Daoy (cell line): ENCODE measurements around the gene GAPVD1. TPM values are rescaled to one million over a fixed set of nuclear protein-coding genes. Genes with fewer than 3 reads are reported as not detected.
A peak's percentile ranks its signal among the peaks of the same experiment; 100 is the strongest.
"Not testable (repeated sequence)": the region's sequence is repeated elsewhere in the genome, so short reads cannot be mapped to it uniquely, and the experiment has no call there.

Experiments
- DNase-seq: peaks from one replicate; pipeline ENCODE4 v3.0.0-alpha.2; 2015; ENCODE audit warnings: low read depth
- total RNA-seq: library from RNA; depleted of rRNA; stranded (reverse); fragments of >200 nt; shearing (Covaris generic); gene quantifications from 2 replicates; pipeline ENCODE4 v1.2.3, GENCODE V29; 2014; rRNA removed

The GAPVD1 gene
- 33.3 and 37.1 TPM in 2 replicates for total RNA-seq

DNA sequence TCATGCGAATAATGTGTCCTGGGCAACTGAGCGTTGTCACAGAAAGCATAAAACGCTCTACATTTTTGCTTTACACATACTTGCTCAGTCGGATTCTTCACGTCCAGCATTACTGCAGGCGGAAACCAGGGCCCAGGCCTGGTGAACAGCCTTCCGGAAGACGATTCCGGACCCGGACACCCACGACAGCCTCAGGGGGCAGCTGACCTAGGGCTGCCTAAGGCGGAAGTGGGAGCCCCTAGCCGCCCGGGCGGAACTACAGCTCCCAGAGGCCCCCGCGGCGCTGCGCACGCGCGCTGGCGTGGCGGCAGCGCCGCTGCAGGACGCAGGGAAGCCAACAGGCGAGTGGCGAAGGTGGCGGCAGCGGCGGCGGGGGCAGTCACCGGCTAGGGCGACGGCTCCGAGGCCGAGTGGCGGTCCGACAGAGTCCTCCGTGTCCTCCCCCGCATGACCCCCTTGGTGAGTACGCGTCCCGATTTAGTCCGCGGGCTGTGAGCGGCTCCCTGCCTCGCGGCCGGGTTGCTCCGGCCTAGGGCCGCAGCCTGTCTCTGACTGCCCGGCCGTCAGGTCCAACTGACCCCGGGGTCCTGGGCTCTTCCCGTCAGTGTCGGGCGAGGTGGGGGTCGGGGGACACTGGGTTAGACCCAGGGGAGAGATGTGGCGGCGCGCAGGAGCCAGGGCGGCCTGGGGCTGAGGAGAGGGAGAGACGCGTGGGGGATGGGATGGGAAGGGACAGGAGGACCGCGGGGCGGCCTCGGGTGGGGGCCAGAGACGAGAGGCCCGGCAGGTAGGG lies at the start of gene GAPVD1:
Gene GAPVD1 (plus strand): TSS at position 326 of the 793 bp plus-strand sequence. CDS start 37,096 bp downstream, outside the sequence.
- peak; percentile 96 for DNase-seq

DNA sequence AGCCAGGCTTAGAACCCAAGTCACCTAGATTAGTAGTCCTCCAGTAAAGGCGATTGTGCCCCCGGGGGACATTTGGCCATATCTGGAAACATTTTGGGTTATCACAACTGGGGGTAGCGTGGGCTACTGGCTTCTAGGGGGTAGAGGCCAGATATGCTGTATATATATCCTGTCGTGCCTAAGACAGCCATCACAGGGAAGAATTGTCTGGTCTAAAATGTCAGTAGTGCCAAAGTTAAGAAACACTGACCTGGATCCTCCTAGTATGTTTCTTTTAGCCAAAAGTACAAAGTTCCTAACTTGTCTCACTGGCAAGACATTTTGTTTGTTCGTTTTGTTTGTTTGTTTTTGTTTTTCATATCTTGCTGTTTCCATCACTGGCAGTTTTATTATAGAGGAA lies 47.4 kb upstream of the GAPVD1 start:
- DNase-seq: no peak

- no peak for DNase-seq
Measured at GRCh38 chr9:125218621-125219020, 43.0 kb upstream of the GAPVD1 start.

DNA sequence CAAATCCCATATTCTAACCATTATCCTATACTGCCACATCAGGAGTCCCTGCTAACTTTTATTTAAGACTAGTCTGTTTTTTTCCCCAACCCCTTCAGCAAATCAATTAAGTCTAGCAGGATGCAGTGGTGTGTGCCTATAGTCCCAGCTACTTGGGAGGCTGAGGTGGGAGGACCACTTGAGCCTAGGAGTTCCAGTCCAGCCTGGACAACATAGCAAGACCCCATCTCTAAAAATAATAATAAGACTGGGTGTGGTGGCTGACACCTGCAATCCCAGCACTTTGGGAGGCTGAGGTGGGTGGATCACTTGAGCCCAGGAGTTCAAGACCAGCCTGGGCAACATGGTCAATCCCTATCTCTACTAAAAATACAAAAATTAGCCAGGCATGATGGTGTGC lies 36.8 kb upstream of the GAPVD1 start:
- not testable (repeated sequence) for DNase-seq

DNA sequence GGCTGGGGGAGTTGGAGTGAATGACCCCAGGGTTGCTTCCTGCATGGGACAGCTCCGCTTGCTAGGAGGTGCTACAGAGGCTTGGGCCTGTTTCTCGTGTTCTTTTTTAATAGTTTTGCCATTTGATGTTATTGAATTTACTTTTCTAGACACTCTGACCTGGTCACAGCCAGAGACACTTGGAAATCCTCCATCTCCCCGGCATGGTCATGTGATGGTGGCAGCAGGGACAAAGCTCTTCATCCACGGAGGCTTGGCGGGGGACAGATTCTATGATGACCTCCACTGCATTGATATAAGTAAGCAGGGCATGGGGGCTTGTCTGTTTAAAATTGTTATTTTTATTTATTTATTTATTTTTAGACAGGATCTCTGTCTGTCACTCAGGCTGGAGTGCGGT lies 33.9 kb upstream of the GAPVD1 start:
- no peak for DNase-seq

- peak; percentile 91 for DNase-seq
Measured at GRCh38 chr9:125233678-125234077, 27.9 kb upstream of the GAPVD1 start.

DNA sequence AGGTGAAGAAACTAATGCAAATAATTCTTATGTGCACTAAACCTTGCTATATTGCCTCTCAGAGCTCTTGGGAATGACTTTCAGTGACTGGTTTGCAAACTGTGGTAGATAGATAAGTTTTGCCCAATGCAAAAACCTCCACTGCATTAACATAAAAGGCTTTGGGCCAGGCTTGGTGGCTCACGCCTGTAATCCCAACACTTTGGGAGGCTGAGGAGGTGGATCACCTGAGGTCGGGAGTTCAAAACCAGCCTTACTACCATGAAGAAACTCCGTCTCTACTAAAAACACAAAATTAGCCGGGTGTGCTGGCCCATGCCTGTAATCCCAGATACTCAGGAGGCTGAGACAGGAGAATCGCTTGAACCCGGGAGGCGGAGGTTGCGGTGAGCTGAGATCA lies 27.5 kb upstream of the GAPVD1 start:
- DNase-seq: not testable (repeated sequence)

DNA sequence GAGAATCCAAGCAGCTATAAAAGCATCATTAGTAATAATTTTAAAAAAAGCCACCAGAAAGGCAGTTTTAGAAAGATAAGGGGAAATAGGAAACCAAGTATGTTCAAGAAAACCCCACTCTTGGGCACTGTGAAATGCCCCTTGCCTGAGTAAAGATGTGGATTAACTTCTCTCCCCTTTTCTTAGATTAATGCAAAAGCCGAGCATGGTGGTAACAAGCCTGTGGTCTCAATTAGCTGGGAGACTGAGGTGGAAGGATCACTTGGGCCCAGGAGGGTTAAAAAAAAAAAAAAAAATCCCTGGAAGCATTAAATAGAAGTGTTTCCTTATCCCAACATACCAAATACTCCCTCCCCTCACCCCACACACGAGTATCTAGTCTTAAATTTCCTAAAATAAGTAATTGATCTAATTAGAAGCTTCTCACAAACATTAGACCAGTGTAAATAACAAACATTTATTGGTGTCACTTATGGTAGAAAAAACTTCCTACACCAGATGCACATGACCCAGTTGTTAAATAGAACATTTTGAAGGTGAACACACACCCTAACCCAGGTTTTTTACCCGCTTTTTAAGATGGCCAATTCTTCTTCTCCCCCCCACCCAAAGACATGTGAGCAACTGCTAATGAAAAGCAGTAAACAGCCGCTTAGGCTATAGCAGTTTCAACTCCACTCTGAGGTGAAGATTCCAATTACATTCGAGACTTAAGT lies 25.7 kb upstream of the GAPVD1 start:
- no peak for DNase-seq

DNA sequence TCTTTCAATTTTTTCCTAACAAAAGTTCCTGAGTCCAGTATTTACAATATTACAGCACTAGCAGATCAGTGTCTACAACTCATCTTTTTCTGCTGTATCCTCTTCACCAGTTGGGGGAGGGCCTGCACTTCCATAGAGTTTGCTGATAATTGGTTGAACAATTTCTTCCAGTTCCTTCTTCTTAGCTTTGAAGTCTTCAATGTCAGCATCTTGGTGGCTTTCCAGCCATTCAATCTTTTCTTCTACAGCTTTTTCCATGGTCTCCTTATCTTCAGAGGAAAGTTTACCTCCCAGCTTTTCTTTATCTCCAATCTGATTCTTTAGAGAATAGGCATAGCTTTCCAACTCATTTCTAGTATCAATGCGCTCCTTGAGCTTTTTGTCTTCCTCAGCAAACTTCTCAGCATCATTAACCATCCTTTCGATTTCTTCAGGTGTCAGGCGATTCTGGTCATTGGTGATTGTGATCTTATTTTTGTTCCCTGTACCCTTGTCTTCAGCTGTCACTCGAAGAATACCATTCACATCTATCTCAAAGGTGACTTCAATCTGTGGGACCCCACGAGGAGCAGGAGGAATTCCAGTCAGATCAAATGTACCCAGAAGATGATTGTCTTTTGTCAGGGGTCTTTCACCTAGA lies 25.0 kb upstream of the GAPVD1 start:
- not testable (repeated sequence) for DNase-seq

DNA sequence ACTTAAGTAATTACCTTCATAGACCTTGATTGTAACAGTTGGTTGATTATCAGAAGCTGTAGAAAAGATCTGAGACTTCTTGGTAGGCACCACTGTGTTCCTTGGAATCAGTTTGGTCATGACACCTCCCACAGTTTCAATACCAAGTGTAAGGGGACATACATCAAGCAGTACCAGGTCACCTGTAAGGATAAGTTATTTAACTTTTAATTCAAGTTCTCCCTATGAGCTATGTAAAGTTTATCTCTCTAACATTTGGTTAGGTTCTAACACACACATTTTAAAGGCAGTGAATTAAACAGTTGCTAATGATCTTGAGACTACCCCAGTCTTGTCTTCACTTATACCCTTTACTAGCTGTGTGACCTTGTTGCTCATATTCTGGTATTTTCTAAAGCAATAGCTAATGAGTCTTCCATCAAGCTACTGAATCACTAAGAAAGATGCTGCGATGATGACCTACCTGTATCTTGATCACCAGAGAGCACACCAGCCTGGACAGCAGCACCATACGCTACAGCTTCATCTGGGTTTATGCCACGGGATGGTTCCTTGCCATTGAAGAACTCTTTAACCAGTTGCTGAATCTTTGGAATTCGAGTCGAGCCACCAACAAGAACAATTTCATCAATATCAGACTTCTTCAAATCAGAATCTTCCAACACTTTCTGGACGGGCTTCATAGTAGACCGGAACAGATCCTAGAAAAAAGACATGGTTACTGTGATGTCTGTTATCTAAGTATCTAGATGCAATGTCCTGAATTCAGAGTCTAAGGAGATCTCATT lies 23.3 kb upstream of the GAPVD1 start:
- DNase-seq: no peak

DNA sequence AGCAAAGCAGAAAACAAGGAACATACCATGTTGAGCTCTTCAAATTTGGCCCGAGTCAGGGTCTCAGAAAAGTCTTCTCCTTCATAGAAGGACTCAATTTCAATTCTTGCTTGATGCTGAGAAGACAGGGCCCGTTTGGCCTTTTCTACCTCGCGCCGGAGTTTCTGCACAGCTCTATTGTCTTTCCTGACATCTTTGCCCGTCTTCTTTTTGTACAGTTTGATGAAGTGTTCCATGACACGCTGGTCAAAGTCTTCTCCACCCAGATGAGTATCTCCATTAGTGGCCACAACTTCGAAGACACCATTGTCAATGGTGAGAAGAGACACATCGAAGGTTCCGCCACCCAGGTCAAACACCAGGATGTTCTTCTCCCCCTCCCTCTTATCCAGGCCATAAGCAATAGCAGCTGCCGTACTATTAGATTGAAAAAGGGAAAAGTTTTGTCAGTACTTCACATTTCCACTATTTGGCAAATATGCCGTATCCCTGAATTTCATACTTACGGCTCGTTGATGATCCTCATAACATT lies 22.6 kb upstream of the GAPVD1 start:
- no peak for DNase-seq

- no peak for DNase-seq
Measured at GRCh38 chr9:125239631-125240597, 21.7 kb upstream of the GAPVD1 start.

DNA sequence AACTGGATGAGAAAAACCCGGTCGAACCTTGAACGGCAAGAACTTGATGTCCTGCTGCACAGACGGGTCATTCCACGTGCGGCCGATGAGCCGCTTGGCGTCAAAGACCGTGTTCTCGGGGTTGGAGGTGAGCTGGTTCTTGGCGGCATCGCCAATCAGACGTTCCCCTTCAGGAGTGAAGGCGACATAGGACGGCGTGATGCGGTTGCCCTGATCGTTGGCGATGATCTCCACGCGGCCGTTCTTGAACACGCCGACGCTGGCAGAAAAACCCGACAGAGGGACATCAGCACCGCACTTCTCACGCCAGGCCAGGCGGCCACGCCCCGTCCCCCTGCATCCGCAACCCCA lies 21.0 kb upstream of the GAPVD1 start:
- DNase-seq: no peak

DNA sequence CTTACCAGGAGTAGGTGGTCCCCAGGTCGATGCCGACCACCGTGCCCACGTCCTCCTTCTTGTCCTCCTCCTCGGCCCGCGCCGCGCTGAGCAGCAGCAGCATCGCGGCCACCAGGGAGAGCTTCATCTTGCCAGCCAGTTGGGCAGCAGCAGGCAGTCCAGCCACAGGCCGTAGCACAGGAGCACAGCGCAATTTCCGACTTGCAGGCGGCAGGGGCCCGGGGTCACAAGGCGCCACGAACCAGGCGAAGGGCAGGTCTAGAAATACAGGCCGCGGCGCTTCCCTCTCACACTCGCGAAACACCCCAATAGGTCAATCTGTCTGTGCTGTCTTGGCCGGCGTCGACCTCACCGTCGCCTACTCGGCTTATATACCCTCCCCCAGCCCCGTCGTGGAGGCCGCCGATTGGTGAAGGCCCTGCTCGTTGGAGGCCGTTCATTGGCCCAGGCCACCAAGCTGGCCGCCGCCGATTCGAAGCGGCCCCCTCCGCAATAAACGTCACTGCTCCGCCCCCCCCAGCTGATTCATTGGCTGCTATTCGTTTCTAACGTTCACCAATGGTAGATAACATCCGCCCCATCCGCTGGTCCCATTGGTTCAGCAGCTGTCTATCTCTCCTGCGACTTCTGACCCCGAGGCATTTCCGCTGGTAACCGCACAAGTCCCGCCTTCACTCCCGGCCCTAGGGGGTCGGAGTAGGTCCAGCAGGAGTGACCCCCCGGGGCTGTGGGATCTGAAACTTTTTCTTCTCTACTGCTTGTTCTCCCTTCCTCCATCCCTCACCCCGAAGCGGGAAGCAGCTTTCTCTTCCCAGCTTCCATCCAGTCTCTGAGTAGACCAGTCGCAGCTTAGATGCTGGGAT lies 20.4 kb upstream of the GAPVD1 start, which contains the start of gene HSPA5:
Gene HSPA5 (minus strand): TSS at position 344 of the 863 bp plus-strand sequence. CDS start 217 bp downstream, at position 127.
- DNase-seq: peak; percentile 100

DNA sequence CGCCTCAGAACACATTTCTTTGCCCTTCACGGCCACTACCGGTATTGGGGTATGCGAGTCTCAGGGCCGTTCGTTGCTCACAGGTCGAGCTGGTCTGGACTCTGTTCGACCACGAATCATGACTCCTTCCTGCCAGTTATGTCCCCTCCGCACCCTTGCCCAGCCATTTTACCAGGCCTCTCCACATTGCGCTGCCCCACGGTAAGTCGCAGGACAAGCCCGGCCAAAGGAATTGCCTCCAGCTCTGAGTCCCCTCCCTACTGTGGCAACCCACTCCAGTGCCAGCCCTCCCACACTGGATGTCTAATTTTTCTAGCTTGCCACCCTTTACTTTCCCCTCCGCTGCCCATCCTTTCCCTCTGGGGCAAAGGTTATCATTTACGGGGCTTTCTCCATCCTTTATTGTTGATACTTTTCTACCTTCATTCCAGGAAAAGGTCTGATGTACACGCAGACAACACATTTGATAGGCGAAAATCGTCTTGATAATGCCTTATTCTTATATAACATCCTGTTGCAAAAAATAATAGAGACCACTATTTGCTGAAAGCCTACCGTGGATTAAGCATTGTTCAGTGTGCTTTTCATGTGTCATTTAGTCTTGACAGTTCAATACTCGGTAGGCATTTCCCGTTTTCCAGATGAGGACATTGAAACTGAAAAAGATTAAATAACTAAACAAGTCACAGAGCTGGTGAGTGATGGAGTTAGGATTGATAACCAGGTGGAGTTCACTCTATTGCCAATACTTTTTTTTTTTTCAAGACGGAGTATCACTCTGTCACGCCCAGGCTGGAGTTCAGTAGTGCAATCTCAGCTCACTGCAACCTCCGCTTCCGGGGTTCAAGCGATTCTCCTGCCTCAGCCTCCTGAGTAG lies 19.5 kb upstream of the GAPVD1 start:
- no peak for DNase-seq

DNA sequence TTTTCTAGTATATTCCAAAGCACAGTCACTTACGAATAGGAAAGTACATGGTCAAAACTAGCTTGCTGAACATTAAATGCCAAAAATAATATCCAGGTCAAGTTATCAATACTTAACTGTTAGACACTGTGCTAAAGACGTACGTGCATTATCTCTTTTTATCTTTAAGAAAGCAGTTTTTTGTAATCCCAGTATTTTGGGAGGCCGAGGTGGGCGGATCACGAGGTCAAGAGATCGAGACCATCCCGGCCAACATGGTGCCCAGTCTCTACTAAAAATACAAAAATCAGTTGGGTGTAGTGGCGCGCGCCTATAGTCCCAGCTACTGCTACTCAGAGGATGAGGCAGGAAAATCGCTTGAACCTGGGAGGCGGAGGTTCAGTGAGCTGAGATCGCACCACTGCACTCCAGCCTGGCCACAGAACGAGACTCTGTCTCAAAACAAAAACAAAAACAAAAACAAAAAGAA lies 17.8 kb upstream of the GAPVD1 start:
- no peak for DNase-seq

DNA sequence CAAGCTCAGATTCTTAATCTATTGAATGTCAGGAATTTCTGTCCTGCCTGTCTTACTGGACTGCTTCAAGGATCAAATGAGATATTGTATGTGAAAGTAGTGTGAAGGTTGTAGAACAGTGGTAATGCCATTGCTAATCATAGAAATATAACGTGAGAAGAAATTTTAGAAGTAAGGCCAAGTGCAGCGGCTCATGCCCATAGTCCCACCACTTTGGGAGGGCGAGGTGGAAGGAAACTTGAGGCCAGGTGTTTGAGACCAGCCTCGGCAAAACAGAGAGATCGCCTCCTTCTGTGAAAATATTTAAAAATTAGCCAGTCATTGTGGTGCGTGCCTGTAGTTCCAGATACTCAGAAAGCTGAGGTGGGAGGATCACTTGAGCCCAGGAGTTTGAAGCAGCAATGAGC lies 15.4 kb upstream of the GAPVD1 start:
- DNase-seq: no peak

- no peak for DNase-seq
Measured at GRCh38 chr9:125254231-125254630, 7.4 kb upstream of the GAPVD1 start.
